ENCODE results near the gene SRRM3.
A peak's percentile ranks its signal among the peaks of the same experiment; 100 is the strongest.
"Not testable (repeated sequence)": the region's sequence is repeated elsewhere in the genome, so short reads cannot be mapped to it uniquely, and the experiment has no call there.

SRRM3 gene

DNA sequence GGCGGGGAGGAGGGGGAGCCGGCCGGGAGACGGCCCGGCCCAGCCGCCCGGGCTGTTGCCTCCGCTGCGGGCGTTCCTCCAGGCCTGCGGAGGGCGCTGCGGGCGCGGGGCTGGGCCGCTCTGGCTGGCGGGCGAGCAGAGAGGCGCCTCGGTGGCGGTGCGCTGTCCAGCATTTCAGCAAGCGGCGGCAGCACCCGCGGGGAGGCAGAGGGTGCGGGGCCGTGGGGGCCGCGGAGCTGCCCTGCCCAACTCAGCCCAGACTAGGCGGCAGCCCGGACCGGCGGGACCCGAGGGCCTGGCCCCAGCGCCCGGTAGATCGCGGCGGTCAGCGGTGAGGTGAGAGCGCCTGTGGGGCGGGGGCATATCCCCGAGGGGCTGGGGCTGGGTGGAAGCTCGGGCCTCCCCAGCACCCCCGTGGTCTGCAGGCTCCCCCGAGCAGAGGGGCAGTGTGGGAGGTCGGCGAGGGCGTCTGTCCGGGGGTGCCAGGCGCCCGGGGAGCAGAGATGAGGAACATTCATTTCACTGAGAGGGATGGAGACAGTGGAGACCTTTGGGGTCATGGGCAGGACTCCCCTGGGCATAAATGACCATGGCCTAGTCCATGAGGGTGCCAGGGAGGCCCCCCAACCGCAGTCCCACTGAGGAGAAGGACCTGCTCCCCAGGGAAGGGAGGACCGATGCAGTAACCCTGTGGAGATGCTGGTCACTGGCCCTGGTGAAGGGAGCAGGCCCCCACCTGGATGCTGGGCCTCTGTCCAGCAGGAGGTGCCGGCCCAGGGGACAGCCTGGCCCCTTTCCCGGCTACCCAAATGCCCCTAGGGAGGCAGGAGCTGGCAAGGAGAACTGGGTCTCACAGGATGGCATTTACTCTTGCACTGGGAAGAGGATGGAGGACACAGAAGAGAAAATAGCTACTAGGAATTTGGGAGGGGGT lies at the start of gene SRRM3:
SRRM3 (plus strand) TSS at position 165 of the 934 bp plus-strand sequence. CDS start 33,171 bp downstream, outside the sequence.
- DNase-seq, result peak; percentile 74

DNA sequence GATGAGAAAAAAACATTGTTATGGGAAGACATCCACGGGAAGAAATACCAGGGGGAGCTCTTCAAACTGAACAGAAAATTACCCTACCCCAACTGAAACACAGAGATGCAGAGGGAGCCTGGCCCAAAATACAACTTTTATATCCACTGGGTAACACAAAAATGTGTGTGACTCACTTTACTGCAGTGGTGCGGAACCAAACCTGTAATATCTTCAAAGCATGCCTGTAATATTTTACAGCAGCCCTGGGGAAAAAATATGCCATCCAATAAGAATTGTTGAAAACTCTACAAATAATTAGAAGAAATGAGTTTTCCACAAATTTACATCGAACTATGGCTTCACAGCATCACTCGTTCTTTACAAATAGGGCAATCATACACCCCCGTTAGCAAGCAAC lies 49.8 kb upstream of the SRRM3 start:
- DNase-seq, result no peak

DNA sequence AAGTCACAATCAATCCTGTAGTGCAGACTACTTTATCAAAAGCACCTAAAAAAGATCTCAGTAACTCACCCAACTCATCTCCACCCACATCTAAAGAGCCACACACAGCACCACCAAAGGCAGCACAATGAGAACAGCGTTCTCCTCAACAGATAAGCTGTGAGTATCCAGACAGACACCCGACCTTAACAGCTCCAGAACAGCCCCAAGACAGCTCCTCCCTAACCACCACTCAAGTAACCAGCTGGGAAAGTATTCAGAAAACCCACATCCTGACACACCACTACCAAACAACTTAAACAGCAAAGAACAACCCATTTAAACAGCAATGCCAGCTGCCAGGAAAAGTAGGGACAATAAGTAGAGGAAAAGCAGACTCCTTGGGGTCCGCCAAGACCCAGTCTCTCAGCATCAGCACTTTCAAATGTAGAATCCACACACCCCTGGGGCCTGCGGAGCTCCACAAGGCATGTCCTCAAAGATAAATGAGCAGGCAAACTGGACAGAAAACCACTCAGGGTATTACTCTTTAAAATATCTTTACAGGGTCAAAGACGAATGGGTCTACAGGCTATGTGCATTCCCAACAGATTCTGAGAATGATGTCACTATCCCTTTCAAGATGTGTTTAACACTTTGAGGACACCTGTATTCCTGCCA lies 48.0 kb upstream of the SRRM3 start:
- not testable (repeated sequence) for DNase-seq

DNA sequence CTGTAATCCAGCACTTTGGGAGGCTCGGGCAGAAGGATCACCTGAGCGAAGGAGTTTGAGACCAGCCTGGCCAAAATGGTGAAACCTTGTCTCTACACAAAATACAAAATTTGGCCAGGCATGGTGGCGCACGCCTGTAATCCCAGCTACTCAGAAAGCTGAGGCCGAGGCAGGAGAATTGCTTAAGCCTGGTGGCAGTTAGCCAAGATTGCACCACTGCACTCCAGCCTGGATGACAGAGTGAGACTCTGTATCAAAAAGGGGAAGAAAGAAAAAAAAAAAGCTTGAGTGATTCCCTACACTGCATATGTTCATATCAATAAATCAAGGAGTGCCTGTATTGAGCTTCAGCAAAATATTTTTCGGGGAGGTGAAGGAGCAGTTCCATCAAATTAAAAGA lies 45.8 kb upstream of the SRRM3 start:
- no peak for DNase-seq

GRCh38 chr7:76156992-76157685 lies 44.6 kb upstream of the SRRM3 start:
- not testable (repeated sequence) for DNase-seq

GRCh38 chr7:76158416-76158815 lies 43.3 kb upstream of the SRRM3 start:
- DNase-seq, result not testable (repeated sequence)

DNA sequence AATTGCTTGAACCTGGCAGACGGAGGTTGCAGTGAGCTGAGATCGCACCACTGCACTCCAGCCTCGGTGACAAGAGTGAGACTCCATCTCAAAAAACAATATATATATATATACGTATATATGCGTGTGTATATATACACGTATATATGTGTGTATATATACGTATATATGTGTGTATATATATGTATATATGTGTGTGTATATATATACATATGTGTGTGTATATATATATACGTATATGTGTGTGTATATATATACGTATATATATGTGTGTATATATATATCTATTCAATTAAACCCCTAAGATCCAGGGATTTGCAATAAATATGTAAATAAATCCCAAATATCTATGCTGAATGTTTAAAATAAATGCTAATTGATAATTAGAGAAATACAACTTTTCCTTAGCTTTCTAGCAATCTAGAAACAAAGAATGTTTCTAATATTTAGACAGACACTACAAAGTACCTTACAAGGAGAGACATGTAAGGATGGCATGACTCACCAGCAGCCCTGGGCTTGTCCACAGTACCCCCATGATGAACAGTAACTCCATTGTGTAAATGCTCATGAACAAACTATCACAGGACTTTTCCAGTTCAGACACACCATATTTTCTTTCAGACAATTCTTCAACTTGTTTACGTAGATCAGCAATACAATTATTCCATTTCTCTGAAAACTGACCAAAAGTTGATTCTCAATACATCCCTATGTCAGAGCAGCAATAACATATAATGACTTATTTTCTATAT lies 39.1 kb upstream of the SRRM3 start:
- not testable (repeated sequence) for DNase-seq

- not testable (repeated sequence) for DNase-seq
Observed at GRCh38 chr7:76163812-76164211, 37.9 kb upstream of the SRRM3 start.

DNA sequence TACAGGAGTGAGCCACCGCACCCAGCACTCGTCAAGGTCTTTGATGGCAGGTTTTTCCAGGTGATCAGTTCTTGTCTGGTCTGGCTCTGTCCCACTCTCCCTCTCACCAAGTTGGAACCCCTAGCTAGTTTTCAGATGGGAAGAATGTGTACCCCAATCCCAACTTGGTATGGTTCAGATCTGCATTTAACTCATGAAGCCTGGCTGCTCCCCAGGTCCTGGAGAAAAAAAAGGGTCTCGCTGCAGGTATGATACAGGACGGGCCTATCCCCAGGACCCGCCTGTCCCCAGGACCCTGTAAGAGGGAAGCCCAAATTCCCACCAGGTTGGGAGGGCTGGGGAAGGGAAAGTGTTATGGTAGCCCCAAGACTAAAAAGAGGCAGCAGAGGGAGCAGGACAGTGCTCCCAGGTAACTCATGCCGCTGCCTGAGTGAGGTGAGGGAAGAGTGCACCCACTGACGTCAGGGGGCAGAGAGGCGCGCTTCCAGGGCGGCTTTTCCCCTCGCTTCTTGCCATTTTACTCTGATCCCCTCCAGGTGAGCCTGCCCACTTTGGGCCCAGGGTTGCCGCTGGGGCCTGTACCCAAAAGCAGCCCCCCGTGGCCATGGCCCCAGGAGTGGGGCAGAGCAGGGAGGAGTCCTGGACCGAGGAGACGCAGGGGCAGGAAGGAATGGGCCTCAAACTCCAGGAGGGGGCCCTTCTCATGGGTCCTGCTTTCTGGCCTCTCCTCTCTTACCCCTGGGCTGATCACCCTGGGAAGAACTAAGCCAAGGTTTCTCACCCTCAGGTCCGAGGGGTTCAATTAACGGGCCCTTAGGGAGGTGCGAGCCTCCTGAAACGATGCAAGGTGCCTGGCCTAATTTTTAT lies 36.4 kb upstream of the SRRM3 start:
- DNase-seq, result no peak

- no peak for DNase-seq
Observed at GRCh38 chr7:76165973-76166403, 35.7 kb upstream of the SRRM3 start.

DNA sequence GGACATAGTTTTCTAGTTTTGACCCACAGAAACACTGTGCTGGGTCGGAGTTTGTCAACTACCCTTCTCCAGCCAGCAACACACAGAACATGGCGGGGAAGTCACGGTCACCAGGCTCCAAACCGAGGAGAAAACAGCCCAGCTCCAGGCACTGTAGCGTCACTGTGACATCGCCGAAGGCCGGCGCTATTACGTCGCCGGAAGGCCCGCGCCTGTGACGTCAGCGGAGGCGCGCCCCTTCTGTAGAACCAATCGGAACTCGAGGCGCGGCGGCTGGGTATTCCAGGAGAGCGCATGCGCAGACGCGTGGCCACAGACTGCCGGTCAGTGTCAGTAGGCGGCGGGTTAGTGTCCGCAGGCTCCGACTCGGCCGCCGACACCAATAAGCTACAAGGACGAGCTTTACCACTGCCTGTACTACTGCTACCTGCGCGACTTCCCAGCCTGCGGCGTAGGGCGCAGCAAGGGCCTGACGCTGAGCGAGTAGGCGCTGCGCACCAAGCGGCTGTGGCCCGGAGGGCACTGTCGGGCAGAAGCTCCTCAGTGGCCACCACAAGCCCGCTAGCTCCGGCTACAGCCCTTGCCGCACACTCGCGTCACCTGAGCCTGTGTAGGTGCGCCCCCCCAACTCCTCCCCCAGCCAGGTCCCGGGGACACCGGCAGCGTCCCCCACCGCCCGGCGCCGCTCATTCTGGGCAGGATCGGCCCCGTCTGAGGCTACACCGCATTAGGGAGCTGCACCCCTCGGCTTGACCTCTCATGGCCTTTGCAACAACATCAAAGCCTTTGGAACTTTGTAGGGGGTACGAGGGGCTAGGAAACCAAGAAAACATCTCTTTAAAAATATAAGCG lies 35.1 kb upstream of the SRRM3 start:
- peak; percentile 87 for DNase-seq

DNA sequence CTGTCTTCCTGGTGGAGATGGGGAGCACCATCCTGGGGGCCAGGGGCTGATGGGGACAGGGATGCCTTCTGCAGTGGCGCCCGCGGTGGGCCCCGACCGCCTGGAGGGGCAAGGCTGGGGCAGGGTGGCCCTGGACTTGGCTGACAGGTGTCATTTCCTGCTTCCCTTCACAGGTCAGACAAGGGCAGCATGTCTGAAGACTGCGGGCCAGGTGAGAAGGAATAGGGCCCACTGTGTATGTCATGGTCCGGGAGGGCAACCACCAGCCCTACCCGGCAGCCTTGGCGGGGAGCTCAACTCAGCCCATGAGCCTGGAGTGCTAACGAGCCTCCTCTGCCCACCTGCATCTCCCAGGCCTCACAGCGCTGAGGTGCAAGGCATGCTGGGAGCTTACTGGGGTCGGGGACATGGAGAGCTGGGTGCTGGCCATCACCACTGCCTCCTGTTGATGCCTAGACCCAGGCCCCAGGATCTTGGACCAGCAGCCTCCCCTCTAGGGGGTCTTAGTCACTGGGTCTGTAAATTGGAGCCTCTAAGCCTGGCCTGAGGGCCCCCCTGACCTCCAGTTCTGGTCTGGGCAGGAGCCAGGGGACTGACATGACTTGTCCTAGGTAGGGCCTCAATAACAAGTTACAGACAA lies 28.0 kb upstream of the SRRM3 start:
- no peak for DNase-seq

DNA sequence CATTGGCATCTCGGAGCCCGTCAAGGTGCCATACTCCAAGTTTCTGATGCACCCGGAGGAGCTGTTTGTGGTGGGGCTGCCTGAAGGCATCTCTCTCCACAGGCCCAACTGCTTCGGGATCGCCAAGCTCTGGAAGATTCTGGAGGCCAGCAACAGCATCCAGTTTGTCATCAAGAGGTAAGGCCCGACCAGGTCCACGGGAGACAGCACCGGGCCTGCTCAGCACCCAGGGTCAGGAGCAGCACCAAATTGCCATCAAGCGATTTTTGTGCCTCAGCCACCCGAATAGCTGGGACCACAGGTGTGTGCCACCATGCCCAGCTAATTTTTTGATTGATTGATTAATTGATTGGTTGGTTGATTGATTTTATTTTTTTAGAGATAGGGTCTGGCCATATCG lies 24.7 kb upstream of the SRRM3 start:
- not testable (repeated sequence) for DNase-seq

DNA sequence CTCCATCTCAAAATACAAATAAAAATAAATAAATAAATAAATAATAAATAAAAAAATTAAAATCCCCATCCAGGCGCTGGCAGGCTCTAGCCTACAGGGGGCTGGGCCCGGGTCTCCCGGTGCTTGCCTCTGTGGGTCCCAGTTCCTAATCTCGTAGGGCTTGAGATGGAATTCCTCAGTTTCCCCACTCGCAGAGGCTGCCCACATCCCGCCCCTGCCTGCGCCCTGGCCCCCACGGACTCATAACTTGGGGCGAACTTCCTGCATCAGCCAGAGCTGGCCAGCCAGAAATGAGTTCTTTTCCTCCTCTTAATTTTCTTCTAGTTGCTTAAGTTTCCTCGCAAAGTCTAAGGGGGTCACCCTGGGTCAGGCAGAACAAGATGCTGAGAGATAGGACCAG lies 22.0 kb upstream of the SRRM3 start:
- no peak for DNase-seq

DNA sequence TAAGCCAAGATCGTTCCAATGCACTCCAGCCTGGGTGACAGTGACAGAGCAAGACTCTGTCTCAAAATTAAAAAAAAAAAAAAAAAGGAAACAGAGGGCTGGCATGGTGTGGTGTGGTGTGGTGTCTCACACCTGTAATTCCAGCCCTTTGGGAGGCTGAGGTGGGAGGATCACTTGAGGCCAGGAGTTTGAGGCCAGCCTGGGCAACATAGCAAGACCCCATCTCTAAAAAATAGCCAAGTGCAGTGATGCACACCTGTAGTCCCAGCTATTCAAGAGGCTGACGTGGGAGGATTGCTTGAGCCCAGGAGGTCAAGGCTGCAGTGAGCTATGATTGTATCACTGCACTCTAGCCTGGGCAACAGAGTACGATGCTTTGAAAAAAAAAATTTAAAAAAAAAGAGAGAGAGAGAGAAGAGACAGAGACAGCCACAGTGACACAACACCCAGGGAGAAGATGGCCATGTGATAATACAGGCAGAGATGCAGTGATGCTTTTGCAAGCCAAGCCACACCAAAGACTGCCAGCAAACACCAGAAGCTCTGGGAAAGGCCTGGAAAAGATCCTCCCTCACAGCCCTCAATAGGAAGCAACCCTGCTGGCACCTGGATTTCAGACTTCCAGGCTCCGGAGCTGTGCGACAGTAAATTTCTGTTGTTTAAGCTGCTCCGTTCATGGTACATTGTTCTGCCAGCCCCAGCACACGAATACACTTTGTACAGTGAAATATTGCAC lies 19.3 kb upstream of the SRRM3 start:
- no peak for DNase-seq

- DNase-seq, result peak; percentile 51
Observed at GRCh38 chr7:76185187-76185896, 16.4 kb upstream of the SRRM3 start.

DNA sequence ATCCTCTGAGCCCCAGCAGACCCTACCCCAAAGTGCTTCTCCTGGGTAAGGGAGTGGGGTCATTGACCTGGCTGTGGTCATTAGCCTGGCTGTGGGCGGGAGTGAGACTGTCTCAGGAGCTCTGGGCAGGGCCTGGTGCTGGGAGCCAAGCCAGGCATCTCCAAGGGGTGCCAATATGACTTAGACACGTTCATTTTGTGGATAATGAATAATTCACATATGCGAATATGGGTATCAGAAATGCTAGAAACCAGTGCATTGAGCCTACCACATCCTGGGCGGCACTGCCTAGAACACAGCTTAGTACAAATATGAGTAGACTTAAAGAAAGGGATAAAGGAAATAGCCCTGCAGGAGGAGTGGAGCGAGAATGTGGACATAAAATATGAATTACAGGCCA lies 14.4 kb upstream of the SRRM3 start:
- no peak for DNase-seq

DNA sequence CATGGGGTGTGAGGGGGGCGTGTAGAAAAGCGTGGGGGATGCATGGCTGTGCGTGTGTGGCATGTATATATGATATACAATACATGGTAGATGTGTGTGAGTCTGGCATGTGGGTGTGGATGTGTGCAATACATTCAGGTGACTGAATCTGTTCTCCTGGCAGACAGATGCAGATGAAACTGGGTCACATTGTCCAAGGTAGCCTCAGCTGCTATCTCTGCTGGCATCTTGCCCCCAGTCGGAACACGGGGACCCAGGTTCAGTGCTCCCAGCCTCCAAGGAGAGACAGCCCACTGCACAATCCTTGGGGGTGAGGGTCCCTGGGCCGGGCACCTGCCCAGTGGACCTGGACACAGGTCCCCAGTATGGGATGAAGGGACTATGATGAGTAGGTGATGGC lies 12.4 kb upstream of the SRRM3 start:
- no peak for DNase-seq

GRCh38 chr7:76191783-76192240 lies 9.9 kb upstream of the SRRM3 start:
- peak; percentile 51 for DNase-seq
